GM12874 (cell line): ENCODE results near the gene PRKD1.

Source experiments
- TF ChIP-seq, protein P1 (sequence below): IDR thresholded peaks from 2 replicates; pipeline ENCODE4 v1.5.1; 2011; ENCODE audit warnings: low read depth, mild to moderate bottlenecking, control low read depth, low read length, moderate library complexity; ENCODE audit not compliant: insufficient read depth

PRKD1 gene

DNA sequence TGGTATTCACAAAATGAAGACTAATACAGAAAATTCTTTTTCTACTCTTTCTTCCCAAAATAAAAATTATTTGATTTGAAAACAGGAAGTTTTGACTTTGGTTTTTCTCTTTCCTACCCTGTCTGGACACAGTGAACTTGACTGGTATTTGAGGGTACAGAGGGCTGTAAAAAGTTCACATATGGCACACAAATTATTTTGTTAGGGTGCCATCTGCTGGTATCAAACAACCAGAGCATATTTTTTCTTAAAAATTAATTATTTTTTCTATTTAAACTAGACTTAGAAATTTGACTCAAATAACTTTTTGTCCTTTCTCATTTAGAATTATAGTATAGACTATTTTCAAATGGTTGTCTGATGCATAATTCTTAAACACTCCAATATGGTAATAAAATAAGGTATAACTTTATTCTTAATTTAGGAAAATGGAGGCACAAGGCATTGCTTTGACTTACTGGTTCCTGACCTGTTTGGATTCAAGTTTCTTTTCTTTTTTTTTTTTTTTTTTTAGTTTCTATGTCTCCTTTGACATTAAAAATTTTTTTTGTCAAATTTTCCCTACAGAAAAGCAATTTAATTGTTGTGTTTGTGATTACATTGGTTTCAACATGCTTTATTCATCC lies 390.6 kb downstream of the PRKD1 start:
- TF ChIP-seq, protein P1, sequence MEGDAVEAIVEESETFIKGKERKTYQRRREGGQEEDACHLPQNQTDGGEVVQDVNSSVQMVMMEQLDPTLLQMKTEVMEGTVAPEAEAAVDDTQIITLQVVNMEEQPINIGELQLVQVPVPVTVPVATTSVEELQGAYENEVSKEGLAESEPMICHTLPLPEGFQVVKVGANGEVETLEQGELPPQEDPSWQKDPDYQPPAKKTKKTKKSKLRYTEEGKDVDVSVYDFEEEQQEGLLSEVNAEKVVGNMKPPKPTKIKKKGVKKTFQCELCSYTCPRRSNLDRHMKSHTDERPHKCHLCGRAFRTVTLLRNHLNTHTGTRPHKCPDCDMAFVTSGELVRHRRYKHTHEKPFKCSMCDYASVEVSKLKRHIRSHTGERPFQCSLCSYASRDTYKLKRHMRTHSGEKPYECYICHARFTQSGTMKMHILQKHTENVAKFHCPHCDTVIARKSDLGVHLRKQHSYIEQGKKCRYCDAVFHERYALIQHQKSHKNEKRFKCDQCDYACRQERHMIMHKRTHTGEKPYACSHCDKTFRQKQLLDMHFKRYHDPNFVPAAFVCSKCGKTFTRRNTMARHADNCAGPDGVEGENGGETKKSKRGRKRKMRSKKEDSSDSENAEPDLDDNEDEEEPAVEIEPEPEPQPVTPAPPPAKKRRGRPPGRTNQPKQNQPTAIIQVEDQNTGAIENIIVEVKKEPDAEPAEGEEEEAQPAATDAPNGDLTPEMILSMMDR = no peak

GRCh38 chr14:29529418-29529817 lies 398.2 kb downstream of the PRKD1 start:
- TF ChIP-seq, protein P1 = no peak

DNA sequence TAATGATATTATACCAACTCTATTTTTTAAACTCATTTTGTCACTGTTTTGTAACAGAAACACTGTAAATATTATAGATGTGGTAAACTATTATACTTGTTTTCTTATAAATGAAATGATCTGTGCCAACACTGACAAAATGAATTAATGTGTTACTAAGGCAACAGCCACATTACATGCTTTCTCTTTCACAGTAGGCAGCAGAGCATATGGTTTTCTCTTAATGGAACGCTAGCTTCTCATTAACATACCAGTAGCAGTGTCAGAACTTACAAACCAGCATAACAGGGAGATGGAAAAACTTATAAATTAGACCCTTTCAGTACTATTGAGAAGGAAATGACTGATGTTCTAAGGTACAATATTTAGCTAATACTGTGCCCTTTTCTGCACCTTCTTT lies 398.8 kb downstream of the PRKD1 start:
- TF ChIP-seq, protein P1 = no peak

- TF ChIP-seq, protein P1 = no peak
Observed at GRCh38 chr14:29527286-29527685, 400.4 kb downstream of the PRKD1 start.
